ENCODE data around the gene GIPC2. TPM values are rescaled to one million over a fixed set of nuclear protein-coding genes. Genes with fewer than 3 reads are reported as not detected.
"Not testable (repeated sequence)": the region's sequence is repeated elsewhere in the genome, so short reads cannot be mapped to it uniquely, and the experiment has no call there.

Gene GIPC2
- total RNA-seq, 2 donors from 2014 or later = 26.7 to 35.4 TPM

GRCh38 chr1:78055565-78056132 is 9.9 kb downstream of the GIPC2 start:
- no peaks in the 10 kb centered on the region for H3K27me3 ChIP-seq
- H3K9ac ChIP-seq (ENCODE audit: low read depth in 2 of 2, low read length in 2 of 2) = no peak overlapping the region
- no peaks in the 10 kb centered on the region for H3K9me3 ChIP-seq
- no peak for TF ChIP-seq CTCF (IDR thresholded peaks at IDR 0.05)
- no peak for DNase-seq
- H3K4me3 ChIP-seq = no peak overlapping the region
- no peaks in the 10 kb centered on the region for H3K4me1 ChIP-seq
- H3K36me3 ChIP-seq = no peaks in the 10 kb centered on the region
- intact Hi-C loops (cut with DNase I) = no loop called here
- H3K27ac ChIP-seq = peak overlapping the region; percentile 34

- intact Hi-C loops (cut with DNase I) = no loop called here
- no peaks in the 10 kb centered on the region for H3K27me3 ChIP-seq
Measured at GRCh38 chr1:78058670-78059069, 12.9 kb downstream of the GIPC2 start.

GRCh38 chr1:78060857-78061563 is 15.2 kb downstream of the GIPC2 start:
- no peaks in the 10 kb centered on the region for H3K36me3 ChIP-seq
- H3K9me3 ChIP-seq = no peaks in the 10 kb centered on the region
- TF ChIP-seq CTCF (IDR thresholded peaks at IDR 0.05) = no peak
- intact Hi-C loops (cut with DNase I) = no loop called here
- no peak overlapping the region for H3K4me3 ChIP-seq
- no peak for DNase-seq
- H3K4me1 ChIP-seq = no peaks in the 10 kb centered on the region
- no peak overlapping the region for H3K27ac ChIP-seq
- H3K27me3 ChIP-seq = no peaks in the 10 kb centered on the region
- H3K9ac ChIP-seq (ENCODE audit: low read depth in 2 of 2, low read length in 2 of 2) = no peak overlapping the region

More at GRCh38 chr1:78058670-78059069, 12.9 kb downstream of the GIPC2 start:
- H3K36me3 ChIP-seq = no peaks in the 10 kb centered on the region
- no peak overlapping the region for H3K27ac ChIP-seq
- H3K4me3 ChIP-seq = no peak overlapping the region
- no peak for DNase-seq
- H3K9me3 ChIP-seq = no peaks in the 10 kb centered on the region
- no peak overlapping the region for H3K9ac ChIP-seq (ENCODE audit: low read depth in 2 of 2, low read length in 2 of 2)
- TF ChIP-seq CTCF (IDR thresholded peaks at IDR 0.05) = no peak
- no peaks in the 10 kb centered on the region for H3K4me1 ChIP-seq

GRCh38 chr1:78061825-78062523 is 16.2 kb downstream of the GIPC2 start:
- Histone ChIP-seq H3K4me3 (no peak overlapping the region), H3K27ac (no peak overlapping the region), H3K9ac (ENCODE audit: low read depth in 2 of 2, low read length in 2 of 2) (no peak overlapping the region), H3K27me3 (no peaks in the 10 kb centered on the region), H3K9me3 (no peaks in the 10 kb centered on the region), H3K4me1 (no peaks in the 10 kb centered on the region), H3K36me3 (no peaks in the 10 kb centered on the region)
- TF ChIP-seq CTCF (IDR thresholded peaks at IDR 0.05) = no peak
- no peak for DNase-seq
- intact Hi-C loops (cut with DNase I) = no loop called here

GRCh38 chr1:78064886-78065285 is 19.1 kb downstream of the GIPC2 start:
- H3K4me3 ChIP-seq; intact Hi-C loops (cut with DNase I): not testable (repeated sequence)

More at GRCh38 chr1:78064886-78065285, 19.1 kb downstream of the GIPC2 start:
- not testable (repeated sequence) for H3K4me1 ChIP-seq; H3K27ac ChIP-seq; H3K9me3 ChIP-seq; H3K27me3 ChIP-seq; H3K9ac ChIP-seq (ENCODE audit: low read depth in 2 of 2, low read length in 2 of 2); H3K36me3 ChIP-seq; DNase-seq
